ENCODE measurements around the gene TOX3.

TOX3 gene

GRCh38 chr16:52474679-52475078 lies 72.3 kb downstream of the TOX3 start:
- Histone ChIP-seq H3K79me2 (ENCODE audit: insufficient read depth, low read length) (no peaks in the 10 kb centered on the region), H3K9me2 (ENCODE audit: low read depth, low read length) (no peaks in the 10 kb centered on the region), H3K4me3 (ENCODE audit: low read depth, low read length, poor library complexity, severe bottlenecking) (no peak overlapping the region), H3K4me2 (ENCODE audit: low read length) (no peak overlapping the region), H3K27me3 (ENCODE audit: insufficient read depth, low read length) (no peaks in the 10 kb centered on the region), H3K4me1 (ENCODE audit: insufficient read depth, low read length, severe bottlenecking) (no peaks in the 10 kb centered on the region), H3K27ac (ENCODE audit: low read depth, low read length, poor library complexity, severe bottlenecking) (no peak overlapping the region), H2AFZ (ENCODE audit: low read length) (no peak overlapping the region), H4K20me1 (ENCODE audit: insufficient read depth, low read length) (no peaks in the 10 kb centered on the region), H3K36me3 (ENCODE audit: insufficient read depth, low read length) (no peaks in the 10 kb centered on the region), H3F3A (ENCODE audit: insufficient read depth, low read length) (no peaks in the 10 kb centered on the region), H3K9ac (ENCODE audit: low read length) (no peak overlapping the region), H3K9me3 (ENCODE audit: low read length) (no peaks in the 10 kb centered on the region)
- TF ChIP-seq EZH2 (IDR thresholded peaks at IDR 0.05; ENCODE audit: borderline replicate concordance, low read length) (no peak), CTCF (IDR thresholded peaks at IDR 0.05; ENCODE audit: low read length) (no peak)

- H3K36me3 ChIP-seq (ENCODE audit: insufficient read depth, low read length): no peaks in the 10 kb centered on the region
- H2AFZ ChIP-seq (ENCODE audit: low read length): no peak overlapping the region
- H3K9me3 ChIP-seq (ENCODE audit: low read length): no peaks in the 10 kb centered on the region
- H3K27ac ChIP-seq (ENCODE audit: low read depth, low read length, poor library complexity, severe bottlenecking): no peak overlapping the region
- no peaks in the 10 kb centered on the region for H3K79me2 ChIP-seq (ENCODE audit: insufficient read depth, low read length)
- H3K4me2 ChIP-seq (ENCODE audit: low read length): no peak overlapping the region
- H3K27me3 ChIP-seq (ENCODE audit: insufficient read depth, low read length): no peaks in the 10 kb centered on the region
- TF ChIP-seq CTCF (IDR thresholded peaks at IDR 0.05; ENCODE audit: low read length) (no peak), EZH2 (IDR thresholded peaks at IDR 0.05; ENCODE audit: borderline replicate concordance, low read length) (no peak)
- H3K9ac ChIP-seq (ENCODE audit: low read length): no peak overlapping the region
- no peaks in the 10 kb centered on the region for H3K9me2 ChIP-seq (ENCODE audit: low read depth, low read length)
- H4K20me1 ChIP-seq (ENCODE audit: insufficient read depth, low read length): no peaks in the 10 kb centered on the region
- no peaks in the 10 kb centered on the region for H3F3A ChIP-seq (ENCODE audit: insufficient read depth, low read length)
- no peaks in the 10 kb centered on the region for H3K4me1 ChIP-seq (ENCODE audit: insufficient read depth, low read length, severe bottlenecking)
- H3K4me3 ChIP-seq (ENCODE audit: low read depth, low read length, poor library complexity, severe bottlenecking): no peak overlapping the region
These were observed 73.8 kb downstream of the TOX3 start for GRCh38 chr16:52473096-52473495.

- TF ChIP-seq CTCF (IDR thresholded peaks at IDR 0.05; ENCODE audit: low read length) (no peak), EZH2 (IDR thresholded peaks at IDR 0.05; ENCODE audit: borderline replicate concordance, low read length) (no peak)
- Histone ChIP-seq H3K36me3 (ENCODE audit: insufficient read depth, low read length) (no peaks in the 10 kb centered on the region), H3K4me1 (ENCODE audit: insufficient read depth, low read length, severe bottlenecking) (no peaks in the 10 kb centered on the region), H3K4me2 (ENCODE audit: low read length) (no peak overlapping the region), H3F3A (ENCODE audit: insufficient read depth, low read length) (no peaks in the 10 kb centered on the region), H3K4me3 (ENCODE audit: low read depth, low read length, poor library complexity, severe bottlenecking) (no peak overlapping the region), H3K9me3 (ENCODE audit: low read length) (no peaks in the 10 kb centered on the region), H3K9me2 (ENCODE audit: low read depth, low read length) (no peaks in the 10 kb centered on the region), H3K9ac (ENCODE audit: low read length) (no peak overlapping the region), H3K27me3 (ENCODE audit: insufficient read depth, low read length) (no peaks in the 10 kb centered on the region), H4K20me1 (ENCODE audit: insufficient read depth, low read length) (no peaks in the 10 kb centered on the region), H3K27ac (ENCODE audit: low read depth, low read length, poor library complexity, severe bottlenecking) (no peak overlapping the region), H2AFZ (ENCODE audit: low read length) (no peak overlapping the region), H3K79me2 (ENCODE audit: insufficient read depth, low read length) (no peaks in the 10 kb centered on the region)
These were observed 75.1 kb downstream of the TOX3 start for GRCh38 chr16:52471650-52472370.

All from OCI-LY1 (cell line).